ENCODE data around the gene GRP.

The GRP gene

GRCh38 chr18:59231877-59232276 lies 11.9 kb downstream of the GRP start:
- no peak overlapping the region for H2AFZ ChIP-seq (ENCODE audit: low read depth)

GRCh38 chr18:59232309-59233016 lies 12.5 kb downstream of the GRP start:
- H3K4me1 ChIP-seq (ENCODE audit: low read depth, poor library complexity, severe bottlenecking): no peaks in the 10 kb centered on the region
- H3K4me3 ChIP-seq (IDR thresholded peaks at IDR 0.05; ENCODE audit: insufficient read depth, low read depth, low read length): no peak overlapping the region
- no peaks in the 10 kb centered on the region for H3K36me3 ChIP-seq (ENCODE audit: insufficient read depth)
- H4K20me1 ChIP-seq (ENCODE audit: insufficient read depth): no peaks in the 10 kb centered on the region
- no peak overlapping the region for H3K4me2 ChIP-seq
- no peak overlapping the region for H3K27ac ChIP-seq
- H2AFZ ChIP-seq (ENCODE audit: low read depth): no peak overlapping the region
- no peaks in the 10 kb centered on the region for H3K79me2 ChIP-seq (ENCODE audit: insufficient read depth, low read depth)
- TF ChIP-seq CTCF (conservative IDR thresholded peaks at IDR 0.05; ENCODE audit: low read depth, low read length): no peak
- H3K9ac ChIP-seq: no peak overlapping the region
- no peaks in the 10 kb centered on the region for H3K27me3 ChIP-seq (ENCODE audit: insufficient read depth, low read depth)

More at GRCh38 chr18:59231877-59232276, 11.9 kb downstream of the GRP start:
- TF ChIP-seq CTCF (conservative IDR thresholded peaks at IDR 0.05; ENCODE audit: low read depth, low read length): no peak
- Histone ChIP-seq H3K4me1 (ENCODE audit: low read depth, poor library complexity, severe bottlenecking) (no peaks in the 10 kb centered on the region), H4K20me1 (ENCODE audit: insufficient read depth) (no peaks in the 10 kb centered on the region), H3K4me3 (IDR thresholded peaks at IDR 0.05; ENCODE audit: insufficient read depth, low read depth, low read length) (no peak overlapping the region), H3K27ac (no peak overlapping the region), H3K27me3 (ENCODE audit: insufficient read depth, low read depth) (no peaks in the 10 kb centered on the region), H3K79me2 (ENCODE audit: insufficient read depth, low read depth) (no peaks in the 10 kb centered on the region), H3K36me3 (ENCODE audit: insufficient read depth) (no peaks in the 10 kb centered on the region), H3K4me2 (no peak overlapping the region), H3K9ac (no peak overlapping the region)

GRCh38 chr18:59233017-59233410 lies 13.1 kb downstream of the GRP start:
- Histone ChIP-seq H3K4me3 (IDR thresholded peaks at IDR 0.05; ENCODE audit: insufficient read depth, low read depth, low read length) (no peak overlapping the region), H3K27me3 (ENCODE audit: insufficient read depth, low read depth) (no peaks in the 10 kb centered on the region), H3K4me1 (ENCODE audit: low read depth, poor library complexity, severe bottlenecking) (no peaks in the 10 kb centered on the region), H3K79me2 (ENCODE audit: insufficient read depth, low read depth) (no peaks in the 10 kb centered on the region), H3K4me2 (no peak overlapping the region), H4K20me1 (ENCODE audit: insufficient read depth) (no peaks in the 10 kb centered on the region), H3K9ac (no peak overlapping the region), H3K36me3 (ENCODE audit: insufficient read depth) (no peaks in the 10 kb centered on the region), H2AFZ (ENCODE audit: low read depth) (no peak overlapping the region), H3K27ac (no peak overlapping the region)
- no peak for TF ChIP-seq CTCF (conservative IDR thresholded peaks at IDR 0.05; ENCODE audit: low read depth, low read length)

- Histone ChIP-seq H3K36me3 (ENCODE audit: insufficient read depth) (no peaks in the 10 kb centered on the region), H3K9ac (no peak overlapping the region), H2AFZ (ENCODE audit: low read depth) (no peak overlapping the region), H3K4me2 (no peak overlapping the region), H3K4me3 (IDR thresholded peaks at IDR 0.05; ENCODE audit: insufficient read depth, low read depth, low read length) (no peak overlapping the region), H3K27me3 (ENCODE audit: insufficient read depth, low read depth) (no peaks in the 10 kb centered on the region), H4K20me1 (ENCODE audit: insufficient read depth) (no peaks in the 10 kb centered on the region), H3K27ac (no peak overlapping the region), H3K79me2 (ENCODE audit: insufficient read depth, low read depth) (no peaks in the 10 kb centered on the region), H3K4me1 (ENCODE audit: low read depth, poor library complexity, severe bottlenecking) (no peaks in the 10 kb centered on the region)
- no peak for TF ChIP-seq CTCF (conservative IDR thresholded peaks at IDR 0.05; ENCODE audit: low read depth, low read length)
These were observed 18.4 kb downstream of the GRP start for GRCh38 chr18:59238385-59238784.
